Placental pericyte (primary cell): Measurements from ENCODE around the gene PTGR3. TPM values are rescaled to one million over a fixed set of nuclear protein-coding genes. Genes with fewer than 3 reads are reported as not detected.

Source experiments
- total RNA-seq: library from RNA; depleted of rRNA; stranded (reverse); fragments of >200 nt; gene quantifications from 2 replicates; pipeline ENCODE4 v1.2.3, GENCODE V29; 2012

The PTGR3 gene, protein sequence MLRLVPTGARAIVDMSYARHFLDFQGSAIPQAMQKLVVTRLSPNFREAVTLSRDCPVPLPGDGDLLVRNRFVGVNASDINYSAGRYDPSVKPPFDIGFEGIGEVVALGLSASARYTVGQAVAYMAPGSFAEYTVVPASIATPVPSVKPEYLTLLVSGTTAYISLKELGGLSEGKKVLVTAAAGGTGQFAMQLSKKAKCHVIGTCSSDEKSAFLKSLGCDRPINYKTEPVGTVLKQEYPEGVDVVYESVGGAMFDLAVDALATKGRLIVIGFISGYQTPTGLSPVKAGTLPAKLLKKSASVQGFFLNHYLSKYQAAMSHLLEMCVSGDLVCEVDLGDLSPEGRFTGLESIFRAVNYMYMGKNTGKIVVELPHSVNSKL
- total RNA-seq = 8.3 and 11.5 TPM in 2 replicates

DNA sequence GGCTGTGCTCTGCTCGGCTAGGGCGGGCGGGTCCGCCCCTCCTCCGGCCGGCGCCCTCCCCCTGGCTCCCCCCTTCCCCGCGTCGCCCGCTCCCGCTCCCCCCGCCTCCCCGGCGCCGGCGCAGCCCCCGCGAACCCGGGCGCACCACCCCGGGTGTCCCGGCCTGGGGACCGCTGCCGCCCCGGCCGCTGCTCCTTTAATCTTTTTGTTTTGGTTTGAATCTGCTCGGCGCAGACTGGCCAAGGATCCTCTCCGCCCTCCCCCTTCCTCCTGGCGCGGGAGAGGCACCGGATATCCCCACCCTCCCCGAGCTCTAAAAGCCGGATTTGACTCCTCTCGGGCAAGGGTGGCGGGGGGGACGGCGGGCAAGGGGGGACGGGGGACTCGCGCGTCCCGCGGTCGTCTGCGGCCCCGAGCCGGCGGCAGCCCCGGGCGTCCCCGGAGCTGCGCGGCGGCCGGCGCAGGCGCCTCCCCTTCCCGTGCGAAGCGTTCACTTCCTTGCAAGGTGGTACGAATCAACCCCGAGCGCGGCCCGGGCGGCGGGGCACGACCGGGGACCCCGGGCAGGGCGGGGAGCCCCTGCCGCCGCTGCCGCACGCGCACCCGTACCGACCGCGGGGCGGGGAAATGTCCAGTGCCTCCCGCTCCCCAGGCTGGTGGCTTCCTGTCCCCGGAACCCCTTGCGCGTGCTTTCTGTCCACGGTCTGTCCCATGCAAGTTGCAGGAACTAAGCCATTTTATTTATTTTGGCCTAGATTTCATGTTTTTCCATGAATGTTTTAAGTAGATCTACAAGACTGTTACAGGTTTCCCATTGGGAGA lies at the start of gene PTGR3:
Gene PTGR3, minus strand, starts transcription at position 11 of the 822 bp plus-strand sequence. CDS start 81 bp downstream, outside the sequence.

DNA sequence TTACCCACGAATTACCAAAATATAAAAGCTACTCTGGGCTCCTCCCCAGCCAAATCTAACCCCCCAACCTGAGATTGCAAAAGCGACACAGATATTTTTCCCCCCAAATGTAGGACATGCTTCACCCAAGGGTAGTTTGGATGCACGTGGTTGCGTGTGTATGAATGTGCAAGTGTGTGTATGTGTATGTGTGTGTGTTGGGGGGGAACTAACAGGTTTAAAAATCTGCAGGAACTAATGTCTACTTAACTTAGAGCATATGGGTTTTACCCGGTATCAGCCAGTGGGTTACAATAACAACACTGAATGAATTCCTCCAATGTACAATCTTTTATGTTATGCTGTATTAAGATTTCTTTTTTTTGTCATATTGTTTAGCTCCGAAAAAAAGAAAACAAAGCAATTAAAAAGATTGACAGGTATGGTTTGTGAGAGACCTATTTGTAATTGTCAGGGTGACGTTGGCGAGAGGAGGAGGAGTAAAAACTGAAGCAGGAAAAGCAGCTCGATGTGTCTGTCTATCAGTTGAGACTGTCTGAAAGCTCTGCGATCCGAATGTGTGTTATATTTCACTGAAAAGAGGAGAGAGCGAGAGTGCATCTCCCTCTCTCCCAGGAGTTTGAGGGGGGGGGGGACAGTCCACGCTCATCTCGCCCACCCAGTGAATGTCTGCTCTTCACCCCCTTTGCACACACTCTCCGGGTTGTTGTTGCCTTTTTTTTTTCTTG lies 1.5 kb upstream of the PTGR3 start, which contains the start of gene TSHZ1:
Gene TSHZ1, plus strand, starts transcription at position 524 of the 728 bp plus-strand sequence. CDS start 1,080 bp downstream, outside the sequence.

Other genes starting within 250 kb of the PTGR3 start
- gene TSHZ1, start 1.7 kb upstream of the PTGR3 start, total RNA-seq = 7.7 and 9.0 TPM in 2 replicates
- gene SMIM21, start 218.6 kb upstream of the PTGR3 start, total RNA-seq = not detected in 2 replicates